Neural cell (in vitro differentiated cells): ENCODE results near the gene PRKCZ.

Source experiments
- EP300 ChIP-seq: fragments of 450-650 bp; conservative IDR thresholded peaks from 2 replicates; pipeline ENCODE4 v1.6.1; 2014; ENCODE audit warnings: antibody characterized with exemption, mild to moderate bottlenecking, moderate library complexity; ENCODE audit not compliant: poor library complexity, severe bottlenecking
- EZH2 ChIP-seq: fragments of 200-600, 300-800 bp; shearing (Covaris generic), sonication (generic); IDR thresholded peaks from 2 replicates; pipeline ENCODE4 v1.6.1; 2014; ENCODE audit warnings: antibody characterized with exemption, low read length, borderline replicate concordance, mild to moderate bottlenecking; ENCODE audit not compliant: insufficient read depth, poor library complexity, severe bottlenecking
- POLR2AphosphoS5 ChIP-seq: IDR thresholded peaks from 2 replicates; pipeline ENCODE4 v1.6.1; 2012
- RAD21 ChIP-seq: fragments of 450-650 bp; conservative IDR thresholded peaks from 2 replicates; pipeline ENCODE4 v1.6.1; 2014; ENCODE audit warnings: antibody characterized with exemption, mild to moderate bottlenecking, moderate library complexity
- SMC3 ChIP-seq: fragments of 450-650 bp; conservative IDR thresholded peaks from 2 replicates; pipeline ENCODE4 v1.6.1; 2014; ENCODE audit warnings: antibody characterized with exemption, mild to moderate bottlenecking, moderate library complexity; ENCODE audit not compliant: poor library complexity
- TF ChIP-seq, protein P1 (sequence below): fragments of 450-650 bp; IDR thresholded peaks from 2 replicates; pipeline ENCODE4 v1.5.1; 2014; ENCODE audit warnings: antibody characterized with exemption, mild to moderate bottlenecking, moderate library complexity; ENCODE audit not compliant: poor library complexity, severe bottlenecking

DNA sequence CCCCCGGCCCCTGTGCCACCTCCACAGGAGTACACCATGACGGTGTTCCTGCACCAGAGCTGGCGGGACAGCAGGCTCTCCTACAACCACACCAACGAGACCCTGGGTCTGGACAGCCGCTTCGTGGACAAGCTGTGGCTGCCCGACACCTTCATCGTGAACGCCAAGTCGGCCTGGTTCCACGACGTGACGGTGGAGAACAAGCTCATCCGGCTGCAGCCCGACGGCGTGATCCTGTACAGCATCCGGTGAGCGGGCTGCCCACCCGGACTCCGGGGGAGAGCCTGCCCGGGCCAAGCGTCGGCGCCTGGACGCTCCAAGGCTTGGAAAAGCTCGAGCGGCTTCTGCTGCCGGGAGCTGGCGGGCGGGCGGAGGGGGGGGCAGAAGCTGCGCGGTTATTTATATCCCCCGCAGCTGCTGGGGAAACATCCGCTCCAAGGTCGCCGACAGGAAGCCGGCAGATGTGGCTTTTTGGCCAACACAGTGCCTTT is 24.7 kb upstream of the PRKCZ start:
- TF ChIP-seq POLR2AphosphoS5, result no peak
- TF ChIP-seq, protein P1, sequence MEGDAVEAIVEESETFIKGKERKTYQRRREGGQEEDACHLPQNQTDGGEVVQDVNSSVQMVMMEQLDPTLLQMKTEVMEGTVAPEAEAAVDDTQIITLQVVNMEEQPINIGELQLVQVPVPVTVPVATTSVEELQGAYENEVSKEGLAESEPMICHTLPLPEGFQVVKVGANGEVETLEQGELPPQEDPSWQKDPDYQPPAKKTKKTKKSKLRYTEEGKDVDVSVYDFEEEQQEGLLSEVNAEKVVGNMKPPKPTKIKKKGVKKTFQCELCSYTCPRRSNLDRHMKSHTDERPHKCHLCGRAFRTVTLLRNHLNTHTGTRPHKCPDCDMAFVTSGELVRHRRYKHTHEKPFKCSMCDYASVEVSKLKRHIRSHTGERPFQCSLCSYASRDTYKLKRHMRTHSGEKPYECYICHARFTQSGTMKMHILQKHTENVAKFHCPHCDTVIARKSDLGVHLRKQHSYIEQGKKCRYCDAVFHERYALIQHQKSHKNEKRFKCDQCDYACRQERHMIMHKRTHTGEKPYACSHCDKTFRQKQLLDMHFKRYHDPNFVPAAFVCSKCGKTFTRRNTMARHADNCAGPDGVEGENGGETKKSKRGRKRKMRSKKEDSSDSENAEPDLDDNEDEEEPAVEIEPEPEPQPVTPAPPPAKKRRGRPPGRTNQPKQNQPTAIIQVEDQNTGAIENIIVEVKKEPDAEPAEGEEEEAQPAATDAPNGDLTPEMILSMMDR, result no peak
- TF ChIP-seq SMC3, result no peak
- no peak for TF ChIP-seq EP300
- no peak for TF ChIP-seq RAD21
- no peak for TF ChIP-seq EZH2
